ENCODE results near the gene FBXL17. TPM values are rescaled to one million over a fixed set of nuclear protein-coding genes. Genes with fewer than 3 reads are reported as not detected.

Gene FBXL17
- total RNA-seq, 1 donor from 2014 or later = 19.1 TPM

- DNase-seq (ENCODE audit: low read depth) = no peak
These were observed 132.0 kb downstream of the FBXL17 start for GRCh38 chr5:108249785-108250426.

GRCh38 chr5:108249095-108249784 lies 132.7 kb downstream of the FBXL17 start:
- no peak for DNase-seq (ENCODE audit: low read depth)

GRCh38 chr5:108238936-108239887 lies 142.7 kb downstream of the FBXL17 start:
- no peak for DNase-seq (ENCODE audit: low read depth)

GRCh38 chr5:108238461-108238860 lies 143.4 kb downstream of the FBXL17 start:
- no peak for DNase-seq (ENCODE audit: low read depth)

GRCh38 chr5:108233617-108234155 lies 148.2 kb downstream of the FBXL17 start:
- no peak for DNase-seq (ENCODE audit: low read depth)

- no peak for DNase-seq (ENCODE audit: low read depth)
These were observed 149.1 kb downstream of the FBXL17 start for GRCh38 chr5:108232805-108233204.

- DNase-seq (ENCODE audit: low read depth) = no peak
These were observed 159.9 kb downstream of the FBXL17 start for GRCh38 chr5:108222011-108222410.

- DNase-seq (ENCODE audit: low read depth) = no peak
These were observed 161.1 kb downstream of the FBXL17 start for GRCh38 chr5:108220834-108221233.

GRCh38 chr5:108216890-108217289 lies 165.0 kb downstream of the FBXL17 start:
- DNase-seq (ENCODE audit: low read depth) = peak; percentile 76

GRCh38 chr5:108214857-108215256 lies 167.0 kb downstream of the FBXL17 start:
- DNase-seq (ENCODE audit: low read depth) = no peak

- DNase-seq (ENCODE audit: low read depth) = peak; percentile 58
These were observed 169.0 kb downstream of the FBXL17 start for GRCh38 chr5:108212775-108213346.

GRCh38 chr5:108206707-108207106 lies 175.2 kb downstream of the FBXL17 start:
- no peak for DNase-seq (ENCODE audit: low read depth)

GRCh38 chr5:108201721-108202120 lies 180.2 kb downstream of the FBXL17 start:
- no peak for DNase-seq (ENCODE audit: low read depth)

- no peak for DNase-seq (ENCODE audit: low read depth)
These were observed 185.6 kb downstream of the FBXL17 start for GRCh38 chr5:108196276-108196675.

GRCh38 chr5:108193021-108193795 lies 188.7 kb downstream of the FBXL17 start:
- DNase-seq (ENCODE audit: low read depth) = peak; percentile 74

GRCh38 chr5:108184940-108185339 lies 197.0 kb downstream of the FBXL17 start:
- DNase-seq (ENCODE audit: low read depth) = no peak

GRCh38 chr5:108181975-108182374 lies 199.9 kb downstream of the FBXL17 start:
- no peak for DNase-seq (ENCODE audit: low read depth)

GRCh38 chr5:108174286-108174685 lies 207.6 kb downstream of the FBXL17 start:
- no peak for DNase-seq (ENCODE audit: low read depth)

GRCh38 chr5:108171759-108172158 lies 210.1 kb downstream of the FBXL17 start:
- no peak for DNase-seq (ENCODE audit: low read depth)

- DNase-seq (ENCODE audit: low read depth) = no peak
These were observed 213.0 kb downstream of the FBXL17 start for GRCh38 chr5:108168915-108169314.

- peak; percentile 53 for DNase-seq (ENCODE audit: low read depth)
These were observed 214.7 kb downstream of the FBXL17 start for GRCh38 chr5:108167174-108167573.

Measured in renal cortical epithelial cell (primary cell).